HG02678 (cell line): ENCODE measurements around the gene BRI3BP.

Source experiments
- ATAC-seq: cut with Tn5 transposase; IDR thresholded peaks from one replicate; pipeline ENCODE4 v1.9.1; 2021; ENCODE audit warnings: mild to moderate bottlenecking, moderate library complexity; ENCODE audit not compliant: unreplicated experiment

BRI3BP gene

GRCh38 chr12:124993626-124994436, at the start of gene BRI3BP:
Gene BRI3BP (plus strand): TSS chr12:124993645. CDS start chr12:124993791, 146 bp downstream.
- peak; percentile 56 for ATAC-seq

- no peak for ATAC-seq
Observed at GRCh38 chr12:124946447-124946793, 47.0 kb upstream of the BRI3BP start.

GRCh38 chr12:124947013-124947412, 46.4 kb upstream of the BRI3BP start:
- no peak for ATAC-seq

GRCh38 chr12:124947561-124948398, 45.7 kb upstream of the BRI3BP start:
- ATAC-seq: no peak

- no peak for ATAC-seq
Observed at GRCh38 chr12:124949066-124949465, 44.4 kb upstream of the BRI3BP start.

- ATAC-seq: no peak
Observed at GRCh38 chr12:124949779-124950728, 43.4 kb upstream of the BRI3BP start.

GRCh38 chr12:124952295-124952694, 41.1 kb upstream of the BRI3BP start:
- no peak for ATAC-seq

- ATAC-seq: no peak
Observed at GRCh38 chr12:124952801-124953200, 40.6 kb upstream of the BRI3BP start.

GRCh38 chr12:124953689-124954405, 39.6 kb upstream of the BRI3BP start:
- no peak for ATAC-seq

GRCh38 chr12:124954771-124955170, 38.7 kb upstream of the BRI3BP start:
- ATAC-seq: no peak

GRCh38 chr12:124956571-124956970, 36.9 kb upstream of the BRI3BP start:
- no peak for ATAC-seq

GRCh38 chr12:124961055-124961454, 32.4 kb upstream of the BRI3BP start:
- ATAC-seq: no peak

GRCh38 chr12:124963211-124963610, 30.2 kb upstream of the BRI3BP start:
- ATAC-seq: no peak

- ATAC-seq: no peak
Observed at GRCh38 chr12:124964251-124964650, 29.2 kb upstream of the BRI3BP start.

- no peak for ATAC-seq
Observed at GRCh38 chr12:124964836-124965462, 28.5 kb upstream of the BRI3BP start.

GRCh38 chr12:124967016-124967739, 26.3 kb upstream of the BRI3BP start:
- ATAC-seq: no peak

GRCh38 chr12:124968656-124969055, 24.8 kb upstream of the BRI3BP start:
- ATAC-seq: no peak

GRCh38 chr12:124970647-124971402, 22.6 kb upstream of the BRI3BP start:
- ATAC-seq: no peak
